Breast epithelium (tissue), 4 donors: ENCODE data around the gene PRKAB1. TPM values are rescaled to one million over a fixed set of nuclear protein-coding genes. Genes with fewer than 3 reads are reported as not detected.
"Not testable (repeated sequence)": the region's sequence is repeated elsewhere in the genome, so short reads cannot be mapped to it uniquely, and the experiment has no call there.

Experiments used
- DNase-seq, 2 donors: peaks; one replicate each; pipeline ENCODE4 v3.0.0-alpha.2; 2019; ENCODE audit warnings: low spot score in 2 of 2
- H3K27ac ChIP-seq, 2 donors: fragments of 200-600 bp; sonication (generic) in 1 of 2; one replicate each; pipeline ENCODE4 v1.5.1; 2016 to 2019; ENCODE audit warnings: mild to moderate bottlenecking in 1 of 2
- H3K27me3 ChIP-seq, 2 donors: fragments of 200-600 bp; sonication (generic) in 1 of 2; one replicate each; pipeline versions ENCODE4 v1.5.1 to v1.6.0; 2017 to 2019; ENCODE audit warnings: control low read depth in 1 of 2, mild to moderate bottlenecking in 1 of 2
- H3K36me3 ChIP-seq: fragments of 200-600 bp; one replicate; pipeline ENCODE4 v1.5.1; 2019
- H3K4me1 ChIP-seq, 2 donors: fragments of 200-600 bp; sonication (generic); one replicate each; pipeline ENCODE4 v1.5.1; 2016 to 2019; ENCODE audit warnings: control low read depth in 1 of 2
- H3K4me3 ChIP-seq, 3 donors: fragments of 200-600 bp; sonication (generic); 1 replicate in 2 of 3; 2 replicates in 1 of 3; pipeline ENCODE4 v1.5.1; 2016 to 2019; ENCODE audit warnings: mild to moderate bottlenecking in 3 of 3, moderate library complexity in 2 of 3
- H3K9me3 ChIP-seq, 2 donors: fragments of 200-600 bp; sonication (generic) in 1 of 2; one replicate each; pipeline ENCODE4 v1.5.1; 2016 to 2019; ENCODE audit warnings: control low read depth in 1 of 2
- POLR2A ChIP-seq: fragments of 450-650 bp; IDR thresholded peaks from one replicate; pipeline ENCODE4 v1.6.1; 2016; ENCODE audit warnings: antibody characterized with exemption, mild to moderate bottlenecking, moderate library complexity
- POLR2AphosphoS5 ChIP-seq, 3 donors: sonication (generic); formaldehyde crosslinking; IDR thresholded peaks; one replicate each; pipeline ENCODE4 v1.6.1; 2017; ENCODE audit warnings: antibody characterized with exemption in 3 of 3
- intact Hi-C: fragments of 100-400 bp; cut with DNase I; formaldehyde crosslinking; loops from one replicate; pipeline ENCODE4 v1.15.1; 2023; ENCODE audit warnings: low total_unique reads
- total RNA-seq, 3 donors: library from RNA; depleted of rRNA; stranded (reverse); fragments of >200 nt; gene quantifications; one replicate each; pipeline ENCODE4 v1.1.0, GENCODE V29; 2016
- TF ChIP-seq, protein P1 (sequence below), 3 donors: fragments of 450-650 bp; IDR thresholded peaks; one replicate each; pipeline ENCODE4 v1.5.1; 2016 to 2017; ENCODE audit warnings: antibody characterized with exemption in 3 of 3, mild to moderate bottlenecking in 3 of 3, moderate library complexity in 3 of 3

PRKAB1 gene, protein sequence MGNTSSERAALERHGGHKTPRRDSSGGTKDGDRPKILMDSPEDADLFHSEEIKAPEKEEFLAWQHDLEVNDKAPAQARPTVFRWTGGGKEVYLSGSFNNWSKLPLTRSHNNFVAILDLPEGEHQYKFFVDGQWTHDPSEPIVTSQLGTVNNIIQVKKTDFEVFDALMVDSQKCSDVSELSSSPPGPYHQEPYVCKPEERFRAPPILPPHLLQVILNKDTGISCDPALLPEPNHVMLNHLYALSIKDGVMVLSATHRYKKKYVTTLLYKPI
- 10 to 100 TPM; 20.2 to 39.0 (median 31.9) TPM for total RNA-seq

DNA sequence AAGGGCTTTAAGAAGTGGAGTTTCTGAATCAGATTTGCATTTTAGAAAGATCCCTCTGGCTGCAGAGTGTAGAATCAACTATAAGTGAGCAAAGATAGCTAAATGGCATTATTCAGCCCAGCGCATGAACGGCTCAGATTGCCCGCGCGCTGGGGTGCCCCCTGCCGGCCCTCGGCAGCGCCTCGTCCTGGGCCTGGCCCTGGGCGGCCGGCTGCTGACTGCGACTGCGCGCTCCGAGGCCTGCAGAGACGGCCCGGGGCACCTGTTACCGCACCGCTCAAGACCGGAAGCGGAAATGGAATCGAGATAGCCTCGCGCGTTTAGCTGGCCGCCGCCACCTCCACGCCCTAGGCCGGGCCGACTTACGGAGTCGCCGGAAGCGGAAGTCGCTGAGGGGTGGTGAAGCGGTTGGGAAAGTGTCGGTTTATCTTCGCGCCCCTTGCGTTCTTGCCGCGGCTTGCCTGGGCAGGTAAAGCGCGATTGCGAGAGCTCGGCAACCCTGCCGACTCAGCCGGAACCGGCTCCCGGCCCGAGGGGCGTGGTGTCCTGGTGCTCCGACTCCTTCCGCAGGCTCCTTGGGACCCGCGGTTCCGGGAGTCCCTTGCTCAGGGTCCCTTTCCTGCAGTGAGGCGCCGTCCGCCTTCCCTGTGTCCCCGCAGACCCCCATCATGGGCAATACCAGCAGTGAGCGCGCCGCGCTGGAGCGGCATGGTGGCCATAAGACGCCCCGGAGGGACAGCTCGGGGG is at the start of gene PRKAB1:
Gene PRKAB1 (plus strand): TSS at position 557 of the 747 bp plus-strand sequence. CDS start 112 bp downstream, at position 669.
- H3K4me1 ChIP-seq, result peaks cover 0 to 3% of the 10 kb centered on the region in 2 donors
- H3K4me3 ChIP-seq, result peak within 1 kb of the TSS; percentile 78 to 85 (median 82)
- peak; percentile 86 to 93 (median 91) for TF ChIP-seq POLR2AphosphoS5 (IDR thresholded peaks at IDR 0.05)
- TF ChIP-seq, protein P1, sequence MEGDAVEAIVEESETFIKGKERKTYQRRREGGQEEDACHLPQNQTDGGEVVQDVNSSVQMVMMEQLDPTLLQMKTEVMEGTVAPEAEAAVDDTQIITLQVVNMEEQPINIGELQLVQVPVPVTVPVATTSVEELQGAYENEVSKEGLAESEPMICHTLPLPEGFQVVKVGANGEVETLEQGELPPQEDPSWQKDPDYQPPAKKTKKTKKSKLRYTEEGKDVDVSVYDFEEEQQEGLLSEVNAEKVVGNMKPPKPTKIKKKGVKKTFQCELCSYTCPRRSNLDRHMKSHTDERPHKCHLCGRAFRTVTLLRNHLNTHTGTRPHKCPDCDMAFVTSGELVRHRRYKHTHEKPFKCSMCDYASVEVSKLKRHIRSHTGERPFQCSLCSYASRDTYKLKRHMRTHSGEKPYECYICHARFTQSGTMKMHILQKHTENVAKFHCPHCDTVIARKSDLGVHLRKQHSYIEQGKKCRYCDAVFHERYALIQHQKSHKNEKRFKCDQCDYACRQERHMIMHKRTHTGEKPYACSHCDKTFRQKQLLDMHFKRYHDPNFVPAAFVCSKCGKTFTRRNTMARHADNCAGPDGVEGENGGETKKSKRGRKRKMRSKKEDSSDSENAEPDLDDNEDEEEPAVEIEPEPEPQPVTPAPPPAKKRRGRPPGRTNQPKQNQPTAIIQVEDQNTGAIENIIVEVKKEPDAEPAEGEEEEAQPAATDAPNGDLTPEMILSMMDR (IDR thresholded peaks at IDR 0.05), result peak; percentile 56 to 80 (median 78)
- peak; percentile 38 for TF ChIP-seq POLR2A
- no peaks in the 10 kb centered on the region for H3K9me3 ChIP-seq
- H3K27ac ChIP-seq, result peak within 1 kb of the TSS; percentile 91 to 94
- H3K27me3 ChIP-seq, result no peaks in the 10 kb centered on the region
- DNase-seq, result peak; percentile 93 to 94
- intact Hi-C loops, result no loop called here
- H3K36me3 ChIP-seq, result peaks cover 8% of the 10 kb centered on the region

DNA sequence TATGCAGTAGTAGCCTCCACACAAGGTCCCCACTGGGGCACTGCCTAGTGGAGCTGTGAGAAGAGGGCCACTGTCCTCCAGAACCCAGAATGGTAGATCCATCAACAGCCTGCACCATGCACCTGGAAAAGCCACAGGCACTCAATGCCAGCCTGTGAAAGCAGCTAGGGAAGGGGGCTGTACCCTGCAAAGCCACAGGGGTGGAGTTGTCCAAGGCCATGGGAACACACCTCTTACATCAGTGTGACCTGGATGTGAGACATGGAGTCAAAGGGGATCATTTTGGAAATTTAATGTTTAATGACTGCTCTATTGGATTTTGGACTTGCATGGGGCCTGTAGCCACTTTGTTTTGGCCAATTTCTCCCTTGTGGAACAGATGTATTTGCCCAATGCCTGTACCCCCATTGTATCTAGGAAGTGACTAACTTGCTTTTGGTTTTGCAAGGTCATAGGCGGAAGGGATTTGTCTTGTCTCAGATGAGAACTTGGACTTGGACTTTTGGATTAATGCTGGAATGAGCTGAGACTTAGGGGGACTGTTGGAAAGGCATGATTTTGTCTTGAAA is 49.5 kb upstream of the PRKAB1 start:
- H3K9me3 ChIP-seq, H3K36me3 ChIP-seq, H3K4me1 ChIP-seq, DNase-seq, H3K27ac ChIP-seq, H3K27me3 ChIP-seq, intact Hi-C loops, H3K4me3 ChIP-seq: not testable (repeated sequence)

DNA sequence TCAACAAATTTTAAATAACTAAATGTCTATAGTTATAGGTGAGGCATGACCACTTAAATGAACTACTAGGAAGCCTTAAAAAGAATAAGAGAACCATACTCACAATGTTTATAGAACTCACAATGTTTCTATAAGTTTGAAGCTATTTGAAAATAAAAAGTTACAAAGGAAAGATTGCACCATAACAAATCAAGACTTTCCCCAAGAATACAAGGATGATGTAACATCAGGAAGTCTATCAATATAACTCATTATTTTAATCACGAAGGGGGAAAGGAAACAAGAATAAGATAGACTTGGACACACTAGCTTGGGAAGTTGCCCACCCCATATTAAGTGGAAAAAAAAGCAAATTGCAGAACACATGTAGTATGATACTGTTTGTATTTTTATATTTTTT is 47.4 kb upstream of the PRKAB1 start:
- intact Hi-C loops, result no loop called here
- H3K27ac ChIP-seq, result no peak overlapping the region
- H3K27me3 ChIP-seq, result no peaks in the 10 kb centered on the region

DNA sequence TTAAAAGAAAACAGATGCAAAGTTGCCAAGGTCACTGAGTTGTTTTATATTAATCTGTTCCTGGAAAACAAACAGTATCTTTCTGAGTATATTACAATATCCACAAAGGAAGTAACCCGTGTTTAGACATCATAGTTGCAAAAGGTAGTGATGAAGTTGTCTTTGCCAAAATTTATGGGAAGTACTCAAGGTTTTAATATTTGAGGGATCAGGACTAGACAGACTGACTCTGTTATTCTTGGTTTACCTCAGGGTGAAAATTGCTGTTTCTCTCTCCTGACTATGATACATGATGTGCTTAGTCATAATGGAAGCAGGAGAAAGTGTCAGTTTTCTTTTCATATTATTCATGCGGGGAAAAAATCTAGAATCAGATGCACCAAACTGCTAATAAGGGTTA is 46.1 kb upstream of the PRKAB1 start:
- Histone ChIP-seq H3K27me3 (no peaks in the 10 kb centered on the region), H3K4me1 (no peaks in the 10 kb centered on the region), H3K4me3 (no peak overlapping the region), H3K9me3 (no peaks in the 10 kb centered on the region), H3K36me3 (no peaks in the 10 kb centered on the region), H3K27ac (no peak overlapping the region)
- no peak for TF ChIP-seq POLR2AphosphoS5 (IDR thresholded peaks at IDR 0.05)
- TF ChIP-seq, protein P1 (IDR thresholded peaks at IDR 0.05), result no peak
- TF ChIP-seq POLR2A, result no peak
- intact Hi-C loops, result no loop called here
- DNase-seq, result no peak

More for the DNA sequence above, 47.4 kb upstream of the PRKAB1 start:
- H3K4me1 ChIP-seq, result no peaks in the 10 kb centered on the region
- H3K4me3 ChIP-seq, result no peak overlapping the region
- no peaks in the 10 kb centered on the region for H3K36me3 ChIP-seq
- TF ChIP-seq POLR2A, result no peak
- TF ChIP-seq, protein P1 (IDR thresholded peaks at IDR 0.05), result no peak
- TF ChIP-seq POLR2AphosphoS5 (IDR thresholded peaks at IDR 0.05), result no peak
- H3K9me3 ChIP-seq, result no peaks in the 10 kb centered on the region
- no peak for DNase-seq

DNA sequence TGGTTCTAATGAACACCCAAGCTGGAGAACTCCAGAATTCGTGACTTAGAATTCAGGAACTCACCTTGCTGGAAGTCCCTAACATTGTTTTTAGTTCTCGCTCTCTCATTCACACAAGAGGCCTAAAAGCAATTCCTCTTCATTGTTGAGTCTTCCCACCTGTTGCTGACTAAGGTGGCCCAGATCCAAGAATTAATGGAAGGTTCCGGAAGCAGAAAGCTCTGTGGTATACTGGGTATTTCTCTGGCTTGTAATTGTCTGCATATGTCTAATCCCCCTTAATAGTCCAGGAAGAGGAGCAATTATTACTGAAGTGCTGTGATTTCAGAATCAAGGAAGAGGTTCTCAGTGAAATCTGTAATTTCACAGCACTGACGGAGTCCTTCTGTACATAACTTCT is 43.0 kb upstream of the PRKAB1 start:
- no peaks in the 10 kb centered on the region for H3K36me3 ChIP-seq
- no peaks in the 10 kb centered on the region for H3K27me3 ChIP-seq
- H3K4me3 ChIP-seq, result no peak overlapping the region
- no peak for DNase-seq
- no peak overlapping the region for H3K27ac ChIP-seq
- no peaks in the 10 kb centered on the region for H3K4me1 ChIP-seq
- no peak for TF ChIP-seq POLR2A
- TF ChIP-seq, protein P1 (IDR thresholded peaks at IDR 0.05), result no peak
- no peak for TF ChIP-seq POLR2AphosphoS5 (IDR thresholded peaks at IDR 0.05)
- no peaks in the 10 kb centered on the region for H3K9me3 ChIP-seq
- intact Hi-C loops, result no loop called here
